ENCODE data around the gene GOLPH3L.
A peak's percentile ranks its signal among the peaks of the same experiment; 100 is the strongest.

The GOLPH3L gene

DNA sequence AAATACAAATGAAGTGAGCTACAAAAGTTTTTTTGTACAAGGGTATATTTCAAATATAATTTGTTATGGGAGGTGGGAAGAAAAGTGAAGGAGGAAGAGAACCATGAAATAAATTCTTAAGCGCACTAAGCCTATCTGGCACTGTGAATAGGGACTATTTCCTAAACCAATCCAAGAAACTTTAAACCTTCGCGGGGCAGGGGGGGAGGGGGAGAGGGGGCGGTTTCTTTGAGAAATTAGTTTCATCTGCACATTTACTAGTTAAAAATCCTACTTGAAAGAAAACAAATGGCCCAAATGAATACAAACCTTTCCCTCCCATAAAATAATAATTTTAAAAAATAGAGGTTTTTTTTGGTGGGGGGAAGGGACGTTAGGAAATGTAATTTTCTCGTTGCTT lies 364 bp downstream of the GOLPH3L start:
- Histone ChIP-seq H3K4me3 (ENCODE audit: low read depth in 1 of 5, low read length in 5 of 5) (peak overlapping the region; percentile 86 to 99 (median 93)), H3K27me3 (ENCODE audit: control insufficient read depth in 5 of 5, insufficient read depth in 4 of 5, low read length in 5 of 5) (no peaks in the 10 kb centered on the region), H3K4me1 (ENCODE audit: control insufficient read depth in 5 of 5, insufficient read depth in 5 of 5, low read length in 5 of 5) (peaks cover 0 to 19% (median 12%) of the 10 kb centered on the region in 5 donors), H3K36me3 (ENCODE audit: control insufficient read depth in 5 of 5, insufficient read depth in 5 of 5, low read length in 5 of 5) (peaks cover 9 to 21% (median 14%) of the 10 kb centered on the region in 5 donors), H3K9me3 (ENCODE audit: control insufficient read depth in 5 of 5, low read length in 5 of 5) (no peaks in the 10 kb centered on the region), H3K27ac (ENCODE audit: low read depth, low read length) (no peak overlapping the region), H3K9ac (ENCODE audit: low read length in 5 of 5) (peak overlapping the region in 4 of 5 donors; percentile 60 to 82 (median 80))

DNA sequence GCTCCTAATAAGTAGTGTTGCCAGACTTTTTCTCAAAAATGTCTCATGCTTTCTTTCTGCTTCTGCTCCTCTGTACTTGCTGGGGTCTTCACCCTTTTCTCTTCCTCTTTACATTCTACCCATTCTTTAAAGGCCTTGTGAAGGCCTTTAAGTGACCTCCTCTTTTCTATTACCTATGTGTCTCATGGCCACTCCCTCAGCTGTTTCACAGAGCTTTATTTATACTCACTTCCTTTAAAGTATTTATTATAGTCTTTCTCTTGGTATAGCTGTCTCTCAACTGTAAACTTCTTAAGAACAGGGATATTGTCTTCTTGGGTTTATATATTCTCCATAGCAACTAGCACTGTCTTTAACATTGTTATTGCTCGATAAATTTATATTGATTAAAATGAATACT lies 792 bp downstream of the GOLPH3L start:
- Histone ChIP-seq H3K27ac (ENCODE audit: low read depth, low read length) (no peak overlapping the region), H3K9ac (ENCODE audit: low read length in 5 of 5) (peak overlapping the region in 2 of 5 donors; percentile 25 to 40), H3K4me1 (ENCODE audit: control insufficient read depth in 5 of 5, insufficient read depth in 5 of 5, low read length in 5 of 5) (peaks cover 0 to 19% (median 12%) of the 10 kb centered on the region in 5 donors)

DNA sequence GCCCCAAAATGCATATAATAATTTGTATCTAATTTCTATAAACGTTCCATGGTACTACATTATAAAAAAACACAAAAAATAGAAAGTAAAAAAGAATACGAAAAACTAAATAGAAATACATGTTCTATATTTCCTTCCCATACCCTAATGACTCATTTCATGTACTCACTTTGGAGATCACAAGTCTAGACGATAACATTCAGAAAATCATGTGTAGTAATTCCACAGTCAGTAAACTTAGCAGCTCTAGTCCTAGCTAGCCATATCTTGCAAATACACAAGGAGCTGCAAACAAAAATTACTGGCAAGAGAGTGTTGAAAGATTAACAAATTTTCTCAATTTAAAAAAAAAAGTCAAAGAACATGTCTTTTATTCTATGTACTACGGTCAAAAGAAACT lies 1.4 kb downstream of the GOLPH3L start:
- no peak overlapping the region for H3K4me3 ChIP-seq (ENCODE audit: low read depth in 1 of 5, low read length in 5 of 5)
- no peak overlapping the region for H3K27ac ChIP-seq (ENCODE audit: low read depth, low read length)
- H3K27me3 ChIP-seq (ENCODE audit: control insufficient read depth in 5 of 5, insufficient read depth in 4 of 5, low read length in 5 of 5): no peaks in the 10 kb centered on the region
- peaks cover 9 to 21% (median 14%) of the 10 kb centered on the region in 5 donors for H3K36me3 ChIP-seq (ENCODE audit: control insufficient read depth in 5 of 5, insufficient read depth in 5 of 5, low read length in 5 of 5)
- H3K4me1 ChIP-seq (ENCODE audit: control insufficient read depth in 5 of 5, insufficient read depth in 5 of 5, low read length in 5 of 5): peaks cover 0 to 19% (median 12%) of the 10 kb centered on the region in 5 donors
- H3K9ac ChIP-seq (ENCODE audit: low read length in 5 of 5): no peak overlapping the region
- no peaks in the 10 kb centered on the region for H3K9me3 ChIP-seq (ENCODE audit: control insufficient read depth in 5 of 5, low read length in 5 of 5)

More for the DNA sequence above, 792 bp downstream of the GOLPH3L start:
- Histone ChIP-seq H3K36me3 (ENCODE audit: control insufficient read depth in 5 of 5, insufficient read depth in 5 of 5, low read length in 5 of 5) (peaks cover 9 to 21% (median 14%) of the 10 kb centered on the region in 5 donors), H3K9me3 (ENCODE audit: control insufficient read depth in 5 of 5, low read length in 5 of 5) (no peaks in the 10 kb centered on the region), H3K27me3 (ENCODE audit: control insufficient read depth in 5 of 5, insufficient read depth in 4 of 5, low read length in 5 of 5) (no peaks in the 10 kb centered on the region), H3K4me3 (ENCODE audit: low read depth in 1 of 5, low read length in 5 of 5) (peak overlapping the region; percentile 15 to 94 (median 86))

DNA sequence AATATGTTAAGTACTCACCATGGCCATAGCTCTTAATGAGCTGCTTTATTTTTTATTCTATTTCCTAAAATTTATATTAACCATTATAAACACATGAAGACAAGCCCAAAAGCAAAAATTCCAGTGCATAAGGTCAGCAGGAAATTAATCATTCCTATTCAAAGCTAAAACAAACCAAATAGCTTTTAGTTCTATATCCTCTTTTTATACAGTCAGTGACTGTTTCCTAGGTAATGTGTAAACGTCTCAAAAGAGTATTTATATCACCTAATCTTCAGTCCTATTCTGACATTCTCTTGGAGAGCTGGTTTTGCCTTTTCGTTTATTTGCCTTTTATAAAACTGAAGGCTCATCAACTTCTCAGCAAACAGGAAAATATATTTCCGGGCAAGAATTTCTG lies 4.2 kb downstream of the GOLPH3L start:
- Histone ChIP-seq H3K36me3 (ENCODE audit: control insufficient read depth in 5 of 5, insufficient read depth in 5 of 5, low read length in 5 of 5) (peaks cover 14 to 29% (median 23%) of the 10 kb centered on the region in 5 donors), H3K27ac (ENCODE audit: low read depth, low read length) (no peak overlapping the region), H3K4me3 (ENCODE audit: low read depth in 1 of 5, low read length in 5 of 5) (no peak overlapping the region), H3K4me1 (ENCODE audit: control insufficient read depth in 5 of 5, insufficient read depth in 5 of 5, low read length in 5 of 5) (peaks cover 0 to 17% (median 11%) of the 10 kb centered on the region in 5 donors), H3K9me3 (ENCODE audit: control insufficient read depth in 5 of 5, low read length in 5 of 5) (no peaks in the 10 kb centered on the region), H3K9ac (ENCODE audit: low read length in 5 of 5) (no peak overlapping the region), H3K27me3 (ENCODE audit: control insufficient read depth in 5 of 5, insufficient read depth in 4 of 5, low read length in 5 of 5) (no peaks in the 10 kb centered on the region)

DNA sequence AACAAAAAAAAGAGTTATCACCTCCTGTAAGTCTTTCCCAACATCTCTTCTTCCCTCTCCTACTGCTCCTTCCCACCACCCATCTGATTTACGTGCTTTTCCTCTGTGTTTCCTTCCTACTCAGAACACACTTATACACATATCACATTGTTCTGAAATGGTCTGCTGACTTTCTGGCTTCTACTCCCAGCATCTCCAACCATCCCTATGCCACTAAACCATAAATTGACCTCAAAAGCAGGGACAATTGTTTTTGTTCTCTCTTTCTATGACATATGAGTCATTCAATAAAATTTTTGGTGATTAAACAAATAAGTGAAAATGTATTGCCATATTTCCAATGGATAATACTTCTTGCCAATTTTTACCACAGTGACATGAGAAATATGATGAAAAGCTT lies 8.2 kb downstream of the GOLPH3L start:
- H3K27me3 ChIP-seq (ENCODE audit: control insufficient read depth in 5 of 5, insufficient read depth in 4 of 5, low read length in 5 of 5): no peaks in the 10 kb centered on the region
- H3K9me3 ChIP-seq (ENCODE audit: control insufficient read depth in 5 of 5, low read length in 5 of 5): no peaks in the 10 kb centered on the region
- H3K4me1 ChIP-seq (ENCODE audit: control insufficient read depth in 5 of 5, insufficient read depth in 5 of 5, low read length in 5 of 5): no peaks in the 10 kb centered on the region
- H3K27ac ChIP-seq (ENCODE audit: low read depth, low read length): no peak overlapping the region
- no peak overlapping the region for H3K9ac ChIP-seq (ENCODE audit: low read length in 5 of 5)
- no peak overlapping the region for H3K4me3 ChIP-seq (ENCODE audit: low read depth in 1 of 5, low read length in 5 of 5)
- peaks cover 15 to 25% (median 18%) of the 10 kb centered on the region in 5 donors for H3K36me3 ChIP-seq (ENCODE audit: control insufficient read depth in 5 of 5, insufficient read depth in 5 of 5, low read length in 5 of 5)

DNA sequence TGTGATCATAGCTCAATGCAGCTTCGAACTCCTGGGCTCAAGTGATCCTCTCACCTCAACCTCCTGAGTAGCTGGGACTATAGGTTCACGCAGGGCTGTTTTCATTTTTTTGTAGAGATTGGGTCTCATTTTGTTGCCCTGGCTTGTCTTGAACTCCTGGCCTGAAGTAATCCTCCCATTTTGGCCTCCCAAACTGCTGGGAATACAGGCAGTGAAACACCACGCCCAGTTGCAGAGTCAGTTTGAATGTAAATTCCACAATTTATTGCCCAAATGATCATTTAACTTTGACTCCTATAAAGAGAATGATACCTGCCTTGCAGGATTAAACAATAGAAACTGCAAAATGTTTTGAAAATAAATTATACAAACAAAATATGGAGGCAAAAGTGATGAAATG lies 10.7 kb downstream of the GOLPH3L start:
- no peaks in the 10 kb centered on the region for H3K27me3 ChIP-seq (ENCODE audit: control insufficient read depth in 5 of 5, insufficient read depth in 4 of 5, low read length in 5 of 5)
- H3K9ac ChIP-seq (ENCODE audit: low read length in 5 of 5): no peak overlapping the region
- H3K9me3 ChIP-seq (ENCODE audit: control insufficient read depth in 5 of 5, low read length in 5 of 5): no peaks in the 10 kb centered on the region
- no peak overlapping the region for H3K4me3 ChIP-seq (ENCODE audit: low read depth in 1 of 5, low read length in 5 of 5)
- H3K36me3 ChIP-seq (ENCODE audit: control insufficient read depth in 5 of 5, insufficient read depth in 5 of 5, low read length in 5 of 5): peaks cover 6 to 18% (median 12%) of the 10 kb centered on the region in 5 donors
- no peaks in the 10 kb centered on the region for H3K4me1 ChIP-seq (ENCODE audit: control insufficient read depth in 5 of 5, insufficient read depth in 5 of 5, low read length in 5 of 5)
- H3K27ac ChIP-seq (ENCODE audit: low read depth, low read length): no peak overlapping the region

DNA sequence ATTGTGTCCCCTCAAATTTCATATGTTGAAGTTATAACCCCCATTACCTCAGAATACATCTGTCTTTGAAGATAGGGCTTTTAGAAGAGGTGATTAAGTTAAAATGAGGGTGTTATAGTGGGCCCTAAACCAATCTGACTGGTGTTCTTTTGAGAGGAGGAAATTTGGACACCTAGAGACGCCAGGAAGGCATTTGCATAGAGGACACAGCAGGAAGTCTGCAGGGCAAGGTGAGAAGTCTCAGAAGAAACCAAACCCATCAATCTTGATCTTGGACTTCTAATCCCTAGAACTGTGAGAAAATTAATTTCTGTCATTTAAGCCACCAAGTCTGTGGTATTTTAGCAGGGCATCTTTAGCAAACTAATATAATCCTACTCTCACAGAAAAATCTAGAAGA lies 13.0 kb downstream of the GOLPH3L start:
- H3K4me1 ChIP-seq (ENCODE audit: control insufficient read depth in 5 of 5, insufficient read depth in 5 of 5, low read length in 5 of 5): no peaks in the 10 kb centered on the region
- no peaks in the 10 kb centered on the region for H3K27me3 ChIP-seq (ENCODE audit: control insufficient read depth in 5 of 5, insufficient read depth in 4 of 5, low read length in 5 of 5)
- H3K4me3 ChIP-seq (ENCODE audit: low read depth in 1 of 5, low read length in 5 of 5): no peak overlapping the region
- no peak overlapping the region for H3K27ac ChIP-seq (ENCODE audit: low read depth, low read length)
- H3K9ac ChIP-seq (ENCODE audit: low read length in 5 of 5): no peak overlapping the region
- no peaks in the 10 kb centered on the region for H3K9me3 ChIP-seq (ENCODE audit: control insufficient read depth in 5 of 5, low read length in 5 of 5)
- peaks cover 6 to 16% (median 11%) of the 10 kb centered on the region in 5 donors for H3K36me3 ChIP-seq (ENCODE audit: control insufficient read depth in 5 of 5, insufficient read depth in 5 of 5, low read length in 5 of 5)

DNA sequence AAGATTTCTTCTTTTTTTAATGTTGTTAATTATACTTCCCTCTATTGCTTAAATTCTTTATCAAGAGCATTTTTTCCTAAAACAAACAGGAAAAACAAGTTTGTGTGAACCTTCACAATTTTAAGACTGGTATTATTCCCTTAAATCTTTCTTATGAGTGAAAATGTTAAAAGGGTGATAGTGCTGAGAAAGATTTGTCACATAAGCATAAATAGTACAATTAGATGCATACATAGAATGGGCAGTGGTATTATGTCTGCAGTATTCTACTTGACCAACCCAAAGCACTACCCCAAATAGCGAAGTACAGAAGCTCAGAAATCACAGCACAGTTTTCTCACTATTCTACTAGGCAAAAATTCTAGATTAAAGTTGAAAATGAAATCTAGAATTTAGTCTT lies 18.0 kb downstream of the GOLPH3L start:
- H3K4me3 ChIP-seq (ENCODE audit: low read depth in 1 of 5, low read length in 5 of 5): no peak overlapping the region
- no peak overlapping the region for H3K9ac ChIP-seq (ENCODE audit: low read length in 5 of 5)
- no peaks in the 10 kb centered on the region for H3K4me1 ChIP-seq (ENCODE audit: control insufficient read depth in 5 of 5, insufficient read depth in 5 of 5, low read length in 5 of 5)
- H3K27ac ChIP-seq (ENCODE audit: low read depth, low read length): no peak overlapping the region
- peaks cover 0 to 8% (median 4%) of the 10 kb centered on the region in 5 donors for H3K36me3 ChIP-seq (ENCODE audit: control insufficient read depth in 5 of 5, insufficient read depth in 5 of 5, low read length in 5 of 5)
- no peaks in the 10 kb centered on the region for H3K27me3 ChIP-seq (ENCODE audit: control insufficient read depth in 5 of 5, insufficient read depth in 4 of 5, low read length in 5 of 5)
- no peaks in the 10 kb centered on the region for H3K9me3 ChIP-seq (ENCODE audit: control insufficient read depth in 5 of 5, low read length in 5 of 5)

DNA sequence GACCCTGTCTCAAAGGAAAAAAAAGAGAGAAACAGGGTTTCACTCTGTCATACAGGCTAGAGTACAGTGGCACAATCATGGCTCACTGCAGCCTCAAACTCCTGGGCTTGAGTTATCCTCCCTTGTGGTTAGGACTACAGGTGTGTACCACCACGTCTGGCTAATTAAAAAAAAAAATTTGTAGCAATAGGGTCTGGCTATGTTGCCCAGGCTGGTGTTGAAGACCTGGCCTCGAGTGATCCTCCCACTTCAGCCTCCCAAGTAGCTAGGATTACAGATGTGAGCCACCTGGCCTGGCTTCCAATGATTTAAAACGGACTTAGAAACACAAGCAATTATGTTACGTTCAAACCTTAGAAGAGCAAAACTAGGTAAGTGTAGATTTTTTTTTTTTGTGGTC lies 22.1 kb downstream of the GOLPH3L start:
- no peak overlapping the region for H3K9ac ChIP-seq (ENCODE audit: low read length in 5 of 5)
- H3K36me3 ChIP-seq (ENCODE audit: control insufficient read depth in 5 of 5, insufficient read depth in 5 of 5, low read length in 5 of 5): peaks cover 0 to 4% (median 0%) of the 10 kb centered on the region in 5 donors
- H3K4me3 ChIP-seq (ENCODE audit: low read depth in 1 of 5, low read length in 5 of 5): no peak overlapping the region
- no peaks in the 10 kb centered on the region for H3K4me1 ChIP-seq (ENCODE audit: control insufficient read depth in 5 of 5, insufficient read depth in 5 of 5, low read length in 5 of 5)
- H3K27ac ChIP-seq (ENCODE audit: low read depth, low read length): no peak overlapping the region
- no peaks in the 10 kb centered on the region for H3K9me3 ChIP-seq (ENCODE audit: control insufficient read depth in 5 of 5, low read length in 5 of 5)
- H3K27me3 ChIP-seq (ENCODE audit: control insufficient read depth in 5 of 5, insufficient read depth in 4 of 5, low read length in 5 of 5): no peaks in the 10 kb centered on the region

DNA sequence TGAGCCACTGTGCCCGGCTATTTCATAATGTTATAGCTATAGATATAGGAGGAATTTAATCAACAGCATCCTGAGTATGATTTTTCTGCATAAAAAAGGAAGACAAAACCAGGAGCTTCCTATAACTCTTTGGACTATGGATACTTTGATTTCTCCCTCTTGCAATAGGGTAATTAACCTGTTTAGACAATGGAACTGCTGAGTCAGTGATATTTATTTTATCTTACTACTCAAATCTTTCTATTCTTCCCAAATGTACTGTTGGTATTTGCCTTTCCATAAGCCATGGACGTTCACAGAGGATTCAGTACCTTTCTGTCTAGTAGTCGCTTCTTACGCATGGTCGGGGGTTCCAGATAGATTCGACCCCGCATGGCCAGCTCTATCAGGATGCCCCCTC lies 33.6 kb downstream of the GOLPH3L start:
- H3K9me3 ChIP-seq (ENCODE audit: control insufficient read depth in 5 of 5, low read length in 5 of 5): no peaks in the 10 kb centered on the region
- peaks cover 10 to 43% (median 28%) of the 10 kb centered on the region in 5 donors for H3K36me3 ChIP-seq (ENCODE audit: control insufficient read depth in 5 of 5, insufficient read depth in 5 of 5, low read length in 5 of 5)
- peaks cover 0 to 5% (median 0%) of the 10 kb centered on the region in 5 donors for H3K4me1 ChIP-seq (ENCODE audit: control insufficient read depth in 5 of 5, insufficient read depth in 5 of 5, low read length in 5 of 5)
- H3K9ac ChIP-seq (ENCODE audit: low read length in 5 of 5): no peak overlapping the region
- no peaks in the 10 kb centered on the region for H3K27me3 ChIP-seq (ENCODE audit: control insufficient read depth in 5 of 5, insufficient read depth in 4 of 5, low read length in 5 of 5)
- H3K4me3 ChIP-seq (ENCODE audit: low read depth in 1 of 5, low read length in 5 of 5): no peak overlapping the region
- no peak overlapping the region for H3K27ac ChIP-seq (ENCODE audit: low read depth, low read length)

All from subcutaneous abdominal adipose tissue (tissue), 5 donors.